ENCODE data around the gene PPP1R13L. TPM values are rescaled to one million over a fixed set of nuclear protein-coding genes. Genes with fewer than 3 reads are reported as not detected.

Gene PPP1R13L
- total and polyA plus RNA-seq, 2 experiments from 2014 or later = 3.9 to 6.4 TPM

DNA sequence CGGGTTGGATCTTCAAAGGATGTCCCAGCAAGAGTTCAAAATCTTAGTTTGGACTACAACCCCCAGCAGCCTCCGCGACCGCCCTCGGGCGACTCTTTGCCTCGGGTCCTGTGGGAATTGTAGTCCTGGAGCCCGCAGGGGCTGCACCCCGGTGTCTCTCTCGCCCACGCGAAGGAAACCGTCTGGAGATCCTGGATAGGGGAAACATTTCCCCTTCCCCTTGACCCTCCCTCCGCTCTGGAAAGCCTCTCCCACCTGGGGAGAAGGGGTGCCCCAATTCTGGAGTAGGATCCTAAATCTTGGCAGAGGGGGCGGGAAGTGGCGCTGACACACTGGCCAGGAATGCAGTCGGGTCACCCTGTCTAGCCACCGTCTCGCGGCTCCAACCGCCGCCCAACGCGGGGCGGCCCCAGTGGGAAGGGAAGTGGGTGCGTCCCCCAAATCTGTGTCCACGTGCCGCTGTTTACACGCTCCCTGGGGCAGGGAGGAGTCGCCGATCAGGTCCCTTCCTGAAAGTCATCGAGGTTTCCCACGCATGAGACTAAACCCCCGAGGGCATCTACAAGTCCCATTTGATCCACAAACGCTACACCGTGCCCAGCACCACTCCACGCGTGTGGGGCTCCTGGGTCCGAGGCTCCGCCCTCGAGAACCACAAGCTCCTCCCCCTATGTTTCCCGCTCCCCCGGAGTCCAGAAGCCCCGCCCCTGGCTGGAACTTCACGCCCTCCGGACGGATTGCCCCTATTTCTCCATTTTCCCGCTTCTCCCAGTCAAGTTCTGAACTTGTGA is 761 bp upstream of the PPP1R13L start:
- no peaks in the 10 kb centered on the region for H3K9me3 ChIP-seq (ENCODE audit: low read depth)
- peak overlapping the region; percentile 85 for H2AFZ ChIP-seq
- H3K4me1 ChIP-seq (ENCODE audit: insufficient read depth) = peaks cover 25% of the 10 kb centered on the region; the same call in 1 of the 2 replicates
- H3K4me3 ChIP-seq = peak overlapping the region; percentile 83
- in situ Hi-C loops (cut with MboI) = no loop called here
- no peaks in the 10 kb centered on the region for H3K36me3 ChIP-seq (ENCODE audit: low read depth)
- 1% methylated on average over 47 to 48 of the region's 48 CpGs for WGBS, 2 experiments (ENCODE audit: low coverage in 1 of 2, low lambda C conversion rate in 2 of 2, missing lambda C conversion rate in 2 of 2)
- peak overlapping the region; percentile 95 for H3K4me2 ChIP-seq (ENCODE audit: unreplicated experiment)
- H3K27ac ChIP-seq = peak overlapping the region; percentile 97
- peaks cover 12% of the 10 kb centered on the region; the same call in 1 of the 2 replicates for H3F3A ChIP-seq (ENCODE audit: insufficient read depth)
- peak overlapping the region; percentile 90 for H3K9ac ChIP-seq
- peak; percentile 97 for DNase-seq
- no peaks in the 10 kb centered on the region for H3K27me3 ChIP-seq (replicated peaks; ENCODE audit: insufficient read depth)
- H3K79me2 ChIP-seq (ENCODE audit: insufficient read depth) = peaks cover 28% of the 10 kb centered on the region
- H4K20me1 ChIP-seq (ENCODE audit: insufficient read depth) = no peaks in the 10 kb centered on the region
- TF ChIP-seq EZH2 (IDR thresholded peaks at IDR 0.05; ENCODE audit: insufficient read depth, poor library complexity, severe bottlenecking) (no peak), EZH2phosphoT487 (IDR thresholded peaks at IDR 0.05; ENCODE audit: insufficient read depth, low read depth) (no peak)
- H3K9me2 ChIP-seq (ENCODE audit: insufficient read depth) = no peaks in the 10 kb centered on the region

DNA sequence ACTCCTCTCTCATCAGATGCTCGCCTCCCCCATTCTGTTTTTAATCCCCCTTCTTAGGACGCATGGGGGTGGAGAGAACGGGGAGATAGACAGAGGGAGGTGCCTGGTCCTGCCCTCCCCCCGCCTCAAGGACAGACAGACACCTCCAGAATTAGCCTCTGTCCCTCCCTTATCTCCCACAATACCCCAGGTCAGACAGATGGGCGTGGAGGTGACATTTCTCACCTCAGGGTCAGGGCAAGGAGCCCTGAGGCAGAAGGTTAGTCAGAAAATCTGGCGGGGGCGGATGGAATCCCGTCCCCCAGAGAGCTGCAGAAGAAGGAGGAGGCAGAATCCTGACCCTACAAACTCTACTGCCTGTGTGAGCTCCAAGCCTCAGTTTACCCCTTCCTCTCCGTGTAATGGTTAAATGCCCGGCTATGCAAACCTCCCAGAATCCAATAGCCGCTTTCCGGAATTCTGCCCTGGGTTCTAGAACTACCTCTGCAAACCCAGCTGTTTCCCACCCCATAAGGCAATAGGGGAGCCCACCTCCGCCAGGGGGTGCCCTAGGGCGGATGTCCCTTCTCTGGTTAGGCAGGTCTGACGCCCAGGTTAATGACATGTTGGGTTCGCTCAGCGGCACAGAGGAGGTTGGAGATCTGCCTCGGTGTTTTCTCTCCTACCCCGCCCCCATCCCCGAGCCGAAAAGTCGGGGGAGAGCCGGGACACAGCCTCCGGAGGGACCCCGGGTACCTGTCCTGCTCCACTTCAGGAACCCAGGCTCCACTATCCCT is 900 bp downstream of the PPP1R13L start:
- Histone ChIP-seq H3K9me3 (ENCODE audit: low read depth) (no peaks in the 10 kb centered on the region), H3F3A (ENCODE audit: insufficient read depth) (peaks cover 8% of the 10 kb centered on the region; the same call in 1 of the 2 replicates), H2AFZ (peak overlapping the region; percentile 85), H3K4me2 (ENCODE audit: unreplicated experiment) (peak overlapping the region; percentile 95), H3K27me3 (replicated peaks; ENCODE audit: insufficient read depth) (no peaks in the 10 kb centered on the region), H3K4me1 (ENCODE audit: insufficient read depth) (peaks cover 25% of the 10 kb centered on the region; the same call in 1 of the 2 replicates), H3K9me2 (ENCODE audit: insufficient read depth) (no peaks in the 10 kb centered on the region), H4K20me1 (ENCODE audit: insufficient read depth) (no peaks in the 10 kb centered on the region), H3K9ac (peak overlapping the region; percentile 90; the same call in 1 of the 2 replicates), H3K79me2 (ENCODE audit: insufficient read depth) (peaks cover 28% of the 10 kb centered on the region), H3K4me3 (peak overlapping the region; percentile 83), H3K36me3 (ENCODE audit: low read depth) (no peaks in the 10 kb centered on the region), H3K27ac (no peak overlapping the region)
- in situ Hi-C loops (cut with MboI) = no loop called here
- 38 to 40% methylated on average over 21 to 25 of the region's 25 CpGs for WGBS, 2 experiments (ENCODE audit: low coverage in 1 of 2, low lambda C conversion rate in 2 of 2, missing lambda C conversion rate in 2 of 2)
- TF ChIP-seq EZH2 (IDR thresholded peaks at IDR 0.05; ENCODE audit: insufficient read depth, poor library complexity, severe bottlenecking) (no peak), EZH2phosphoT487 (IDR thresholded peaks at IDR 0.05; ENCODE audit: insufficient read depth, low read depth) (no peak)
- DNase-seq = peak; percentile 41

DNA sequence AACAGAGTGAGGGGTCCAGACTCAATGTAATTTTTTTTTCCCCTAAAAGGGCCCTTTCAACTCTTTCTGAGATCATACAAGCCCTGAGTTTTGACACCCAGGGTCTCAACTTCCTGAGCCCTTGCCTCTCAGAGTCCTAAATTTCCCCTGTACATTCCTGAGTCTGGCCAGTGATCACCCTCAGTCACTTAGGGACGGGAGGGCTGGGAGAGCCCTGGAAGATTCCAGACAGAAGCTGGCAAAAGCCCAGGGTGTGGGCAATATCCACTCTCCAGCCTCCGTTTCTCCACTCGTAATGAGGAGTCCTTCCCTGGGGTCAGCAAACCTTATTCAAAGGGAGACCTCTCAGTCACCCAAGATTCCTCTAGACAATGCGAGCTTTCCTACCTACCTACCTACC is 1.6 kb downstream of the PPP1R13L start:
- H4K20me1 ChIP-seq (ENCODE audit: insufficient read depth) = no peaks in the 10 kb centered on the region
- WGBS, 2 experiments (ENCODE audit: low coverage in 1 of 2, low lambda C conversion rate in 2 of 2, missing lambda C conversion rate in 2 of 2) = 66% methylated on average over 4 of the region's 4 CpGs
- no peak overlapping the region for H3K27ac ChIP-seq
- DNase-seq = no peak
- no peak overlapping the region for H3K4me2 ChIP-seq (ENCODE audit: unreplicated experiment)
- in situ Hi-C loops (cut with MboI) = no loop called here
- H3F3A ChIP-seq (ENCODE audit: insufficient read depth) = peaks cover 8% of the 10 kb centered on the region; the same call in 1 of the 2 replicates
- no peaks in the 10 kb centered on the region for H3K36me3 ChIP-seq (ENCODE audit: low read depth)
- peaks cover 28% of the 10 kb centered on the region for H3K79me2 ChIP-seq (ENCODE audit: insufficient read depth)
- H3K27me3 ChIP-seq (replicated peaks; ENCODE audit: insufficient read depth) = no peaks in the 10 kb centered on the region
- H3K9ac ChIP-seq = no peak overlapping the region
- no peak overlapping the region for H2AFZ ChIP-seq
- no peak overlapping the region for H3K4me3 ChIP-seq
- H3K9me2 ChIP-seq (ENCODE audit: insufficient read depth) = no peaks in the 10 kb centered on the region
- peaks cover 25% of the 10 kb centered on the region; the same call in 1 of the 2 replicates for H3K4me1 ChIP-seq (ENCODE audit: insufficient read depth)
- TF ChIP-seq EZH2 (IDR thresholded peaks at IDR 0.05; ENCODE audit: insufficient read depth, poor library complexity, severe bottlenecking) (no peak), EZH2phosphoT487 (IDR thresholded peaks at IDR 0.05; ENCODE audit: insufficient read depth, low read depth) (no peak)
- H3K9me3 ChIP-seq (ENCODE audit: low read depth) = no peaks in the 10 kb centered on the region

DNA sequence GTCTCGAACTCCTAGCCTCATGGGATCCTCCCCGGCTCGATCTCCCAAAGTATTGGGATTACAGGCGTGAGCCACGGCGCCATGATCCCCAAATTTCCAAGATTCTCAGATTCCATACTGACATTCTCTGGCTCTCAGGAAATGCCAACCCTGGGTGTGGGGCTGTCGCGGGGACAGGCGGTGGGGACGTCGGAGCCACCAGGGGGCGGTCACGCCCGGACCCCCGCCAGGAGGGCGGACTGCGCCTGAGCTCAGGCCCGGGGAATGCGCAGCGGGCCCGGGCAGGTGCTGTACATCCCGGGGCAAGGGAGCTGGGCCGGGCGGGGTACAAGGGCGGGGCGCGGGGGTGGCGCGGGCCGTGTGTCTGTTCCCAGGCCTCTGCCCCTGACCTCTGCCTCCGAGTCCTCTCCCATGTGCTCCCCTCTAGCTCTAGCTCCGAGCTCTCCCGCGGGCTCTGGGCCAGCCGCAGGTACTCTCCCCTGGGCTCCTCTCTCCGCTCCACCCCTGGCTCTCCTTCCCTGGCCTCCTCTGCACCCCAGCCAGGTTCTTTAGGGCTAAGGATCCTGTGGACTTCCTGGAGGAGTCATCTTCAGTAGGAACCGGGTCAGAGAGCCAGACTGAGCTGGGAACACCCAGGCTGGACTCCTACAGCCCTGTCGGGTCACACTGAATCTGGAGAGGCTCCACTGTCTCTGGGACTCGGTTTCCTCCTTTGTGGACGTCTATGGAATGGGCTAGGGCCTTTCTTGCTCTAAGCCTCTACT is 2.4 kb downstream of the PPP1R13L start:
- Histone ChIP-seq H3K27ac (no peak overlapping the region), H4K20me1 (ENCODE audit: insufficient read depth) (no peaks in the 10 kb centered on the region), H3K36me3 (ENCODE audit: low read depth) (no peaks in the 10 kb centered on the region), H2AFZ (no peak overlapping the region), H3K9me2 (ENCODE audit: insufficient read depth) (no peaks in the 10 kb centered on the region), H3K9ac (no peak overlapping the region), H3K79me2 (ENCODE audit: insufficient read depth) (peaks cover 22% of the 10 kb centered on the region), H3K4me2 (ENCODE audit: unreplicated experiment) (no peak overlapping the region), H3K27me3 (replicated peaks; ENCODE audit: insufficient read depth) (no peaks in the 10 kb centered on the region), H3K4me1 (ENCODE audit: insufficient read depth) (peaks cover 20% of the 10 kb centered on the region; the same call in 1 of the 2 replicates), H3K4me3 (no peak overlapping the region), H3F3A (ENCODE audit: insufficient read depth) (peaks cover 7% of the 10 kb centered on the region; the same call in 1 of the 2 replicates), H3K9me3 (ENCODE audit: low read depth) (no peaks in the 10 kb centered on the region)
- in situ Hi-C loops (cut with MboI) = no loop called here
- DNase-seq = peak; percentile 20
- TF ChIP-seq EZH2 (IDR thresholded peaks at IDR 0.05; ENCODE audit: insufficient read depth, poor library complexity, severe bottlenecking) (no peak), EZH2phosphoT487 (IDR thresholded peaks at IDR 0.05; ENCODE audit: insufficient read depth, low read depth) (no peak)
- WGBS, 2 experiments (ENCODE audit: low coverage in 1 of 2, low lambda C conversion rate in 2 of 2, missing lambda C conversion rate in 2 of 2) = 40 to 51% methylated on average over 19 to 40 of the region's 40 CpGs

All from GM23248 (cell line).